ENCODE results near the gene ANAPC15. TPM values are rescaled to one million over a fixed set of nuclear protein-coding genes. Genes with fewer than 3 reads are reported as not detected.

Gene ANAPC15
- total RNA-seq, 3 donors from 2014 or later (not counting 1 experiment from before 2014, with no cell fraction given): 22.0 to 38.3 (median 29.7) TPM

- intact Hi-C loops (cut with micrococcal nuclease): no loop called here
- H3K4me1 ChIP-seq (ENCODE audit: control insufficient read depth, insufficient read depth, low read length): peaks cover 31% of the 10 kb centered on the region
- Mint-ChIP-seq H3K9me3 (no peaks in the 10 kb centered on the region), H3K4me1 (peaks cover 43 to 51% of the 10 kb centered on the region in 2 donors), H3K27ac (peak overlapping the region; percentile 89 to 91), H3K27me3 (ENCODE audit: low read depth in 2 of 2) (no peaks in the 10 kb centered on the region), H3K36me3 (no peaks in the 10 kb centered on the region), H3K4me3 (no peak overlapping the region)
- H3K9me3 ChIP-seq (ENCODE audit: control insufficient read depth, insufficient read depth, low read length): no peaks in the 10 kb centered on the region
- ATAC-seq (no peak), DNase-seq (no peak)
- H3K4me3 ChIP-seq (ENCODE audit: low read length): no peak overlapping the region
- H3K36me3 ChIP-seq (ENCODE audit: control insufficient read depth, insufficient read depth, low read length): peaks cover 29% of the 10 kb centered on the region
- H3K27ac ChIP-seq (ENCODE audit: low read length): no peak overlapping the region
- no peak for TF ChIP-seq CTCF (IDR thresholded peaks at IDR 0.05)
- 59% methylated on average over 1 of the region's 1 CpG for WGBS (ENCODE audit: insufficient coverage)
- H3K27me3 ChIP-seq (ENCODE audit: control insufficient read depth, insufficient read depth, low read length): no peaks in the 10 kb centered on the region
Measured at GRCh38 chr11:72100462-72100861, 12.0 kb downstream of the ANAPC15 start.

- no peak overlapping the region for H3K4me3 ChIP-seq (ENCODE audit: low read length)
- intact Hi-C loops (cut with micrococcal nuclease): no loop called here
- no peak overlapping the region for H3K27ac ChIP-seq (ENCODE audit: low read length)
- no peaks in the 10 kb centered on the region for H3K27me3 Mint-ChIP-seq (ENCODE audit: low read depth in 2 of 2)
- ATAC-seq (no peak), DNase-seq (no peak)
- peak overlapping the region; percentile 89 to 91 for H3K27ac Mint-ChIP-seq
- WGBS (ENCODE audit: insufficient coverage): 71% methylated on average over 3 of the region's 3 CpGs
- H3K36me3 ChIP-seq (ENCODE audit: control insufficient read depth, insufficient read depth, low read length): peaks cover 29% of the 10 kb centered on the region
- peaks cover 43 to 51% of the 10 kb centered on the region in 2 donors for H3K4me1 Mint-ChIP-seq
- H3K9me3 Mint-ChIP-seq: no peaks in the 10 kb centered on the region
- H3K27me3 ChIP-seq (ENCODE audit: control insufficient read depth, insufficient read depth, low read length): no peaks in the 10 kb centered on the region
- peaks cover 31% of the 10 kb centered on the region for H3K4me1 ChIP-seq (ENCODE audit: control insufficient read depth, insufficient read depth, low read length)
- no peaks in the 10 kb centered on the region for H3K9me3 ChIP-seq (ENCODE audit: control insufficient read depth, insufficient read depth, low read length)
- no peaks in the 10 kb centered on the region for H3K36me3 Mint-ChIP-seq
- H3K4me3 Mint-ChIP-seq: no peak overlapping the region
- TF ChIP-seq CTCF (IDR thresholded peaks at IDR 0.05): no peak
Measured at GRCh38 chr11:72100009-72100408, 12.5 kb downstream of the ANAPC15 start.

DNA sequence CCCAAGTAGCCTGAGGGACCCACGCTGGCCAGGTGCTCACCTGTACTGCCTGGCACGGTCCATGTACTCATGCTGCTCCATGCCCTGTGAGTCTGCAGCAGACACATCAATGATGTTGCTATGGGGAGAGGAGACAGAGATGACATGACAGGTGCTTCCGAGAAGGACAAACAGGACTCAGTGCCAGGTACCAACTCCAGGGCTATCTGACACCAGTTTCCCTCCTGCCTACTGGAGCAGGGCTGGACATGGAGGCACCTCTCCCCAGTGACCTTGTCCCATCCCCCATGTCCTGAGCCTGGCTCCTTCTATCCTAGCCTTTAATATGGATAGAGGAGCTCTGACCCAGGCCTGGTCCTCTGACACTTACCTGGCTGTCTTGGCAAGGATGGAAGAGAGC is 13.8 kb downstream of the ANAPC15 start:
- Mint-ChIP-seq H3K4me3 (no peak overlapping the region), H3K27ac (peak overlapping the region in 1 of 2 donors; percentile 91), H3K36me3 (no peaks in the 10 kb centered on the region), H3K9me3 (no peaks in the 10 kb centered on the region), H3K4me1 (peaks cover 31 to 43% of the 10 kb centered on the region in 2 donors), H3K27me3 (ENCODE audit: low read depth in 2 of 2) (no peaks in the 10 kb centered on the region)
- no peak for TF ChIP-seq CTCF (IDR thresholded peaks at IDR 0.05)
- DNase-seq (no peak), ATAC-seq (no peak)
- Histone ChIP-seq H3K27me3 (ENCODE audit: control insufficient read depth, insufficient read depth, low read length) (no peaks in the 10 kb centered on the region), H3K9me3 (ENCODE audit: control insufficient read depth, insufficient read depth, low read length) (no peaks in the 10 kb centered on the region), H3K4me3 (ENCODE audit: low read length) (no peak overlapping the region), H3K27ac (ENCODE audit: low read length) (no peak overlapping the region), H3K36me3 (ENCODE audit: control insufficient read depth, insufficient read depth, low read length) (peaks cover 36% of the 10 kb centered on the region), H3K4me1 (ENCODE audit: control insufficient read depth, insufficient read depth, low read length) (peaks cover 27% of the 10 kb centered on the region)
- intact Hi-C loops (cut with micrococcal nuclease): no loop called here
- WGBS (ENCODE audit: insufficient coverage): 98% methylated on average over 3 of the region's 3 CpGs

- Mint-ChIP-seq H3K4me3 (no peak overlapping the region), H3K9me3 (no peaks in the 10 kb centered on the region), H3K36me3 (no peaks in the 10 kb centered on the region), H3K27ac (peak overlapping the region in 1 of 2 donors; percentile 42), H3K27me3 (ENCODE audit: low read depth in 2 of 2) (no peaks in the 10 kb centered on the region), H3K4me1 (peaks cover 0 to 15% of the 10 kb centered on the region in 2 donors)
- Histone ChIP-seq H3K27me3 (ENCODE audit: control insufficient read depth, insufficient read depth, low read length) (no peaks in the 10 kb centered on the region), H3K4me1 (ENCODE audit: control insufficient read depth, insufficient read depth, low read length) (no peaks in the 10 kb centered on the region), H3K36me3 (ENCODE audit: control insufficient read depth, insufficient read depth, low read length) (peaks cover 22% of the 10 kb centered on the region), H3K9me3 (ENCODE audit: control insufficient read depth, insufficient read depth, low read length) (no peaks in the 10 kb centered on the region), H3K4me3 (ENCODE audit: low read length) (no peak overlapping the region), H3K27ac (ENCODE audit: low read length) (no peak overlapping the region)
- ATAC-seq (peak; percentile 92 to 100 (median 97)), DNase-seq (peak; percentile 56 to 85)
- peak; percentile 84 for TF ChIP-seq CTCF (IDR thresholded peaks at IDR 0.05)
- 40% methylated on average over 3 of the region's 4 CpGs for WGBS (ENCODE audit: insufficient coverage)
- intact Hi-C loops (cut with micrococcal nuclease): loop anchor here (1.0 to 5.0 kb wide), 3 partner anchors 11 to 114 kb away; partner anchors contain the start of genes LRRC51 and NUMA1
Measured at GRCh38 chr11:72091292-72091691, 21.2 kb downstream of the ANAPC15 start.
